ENCODE results near the gene ZNF462. TPM values are rescaled to one million over a fixed set of nuclear protein-coding genes. Genes with fewer than 3 reads are reported as not detected.
"Not testable (repeated sequence)": the region's sequence is repeated elsewhere in the genome, so short reads cannot be mapped to it uniquely, and the experiment has no call there.

The ZNF462 gene
- total RNA-seq, 6 experiments from 2014 or later, result 0.93 to 4.0 (median 2.9) TPM

- no peak for DNase-seq
- intact Hi-C loops (cut with DNase I), result no loop called here
- no peak for ATAC-seq
These were observed 16.1 kb upstream of the ZNF462 start for GRCh38 chr9:106846857-106847256.

GRCh38 chr9:106851640-106852039, 11.3 kb upstream of the ZNF462 start:
- H3K4me3 ChIP-seq; H3K27me3 ChIP-seq; intact Hi-C loops (cut with DNase I); ATAC-seq; H3K4me1 ChIP-seq; H3K36me3 ChIP-seq; DNase-seq; H3K27ac ChIP-seq; H3K9me3 ChIP-seq: not testable (repeated sequence)
- 83% methylated on average over 8 of the region's 8 CpGs for WGBS (ENCODE audit: insufficient coverage, low coverage, low lambda C conversion rate, missing lambda C conversion rate)

More at GRCh38 chr9:106846857-106847256, 16.1 kb upstream of the ZNF462 start:
- Histone ChIP-seq H3K4me3 (no peak overlapping the region), H3K9me3 (no peaks in the 10 kb centered on the region), H3K27me3 (no peaks in the 10 kb centered on the region), H3K27ac (no peak overlapping the region), H3K36me3 (no peaks in the 10 kb centered on the region), H3K4me1 (no peaks in the 10 kb centered on the region)
- TF ChIP-seq CTCF (IDR thresholded peaks at IDR 0.05) (no peak), POLR2A (IDR thresholded peaks at IDR 0.05) (no peak)
- 100% methylated on average over 2 of the region's 2 CpGs for WGBS (ENCODE audit: insufficient coverage, low coverage, low lambda C conversion rate, missing lambda C conversion rate)

- DNase-seq, result no peak
- no peak overlapping the region for H3K4me3 ChIP-seq
- intact Hi-C loops (cut with DNase I), result no loop called here
- H3K4me1 ChIP-seq, result peaks cover 0 to 17% (median 0%) of the 10 kb centered on the region in 4 donors
- no peaks in the 10 kb centered on the region for H3K9me3 ChIP-seq
- ATAC-seq, result no peak
- TF ChIP-seq CTCF (IDR thresholded peaks at IDR 0.05), result no peak
- no peak for TF ChIP-seq POLR2A (IDR thresholded peaks at IDR 0.05)
- no peak overlapping the region for H3K27ac ChIP-seq
- H3K27me3 ChIP-seq, result peaks cover 0 to 20% of the 10 kb centered on the region in 2 donors
- H3K36me3 ChIP-seq, result no peaks in the 10 kb centered on the region
- WGBS (ENCODE audit: insufficient coverage, low coverage, low lambda C conversion rate, missing lambda C conversion rate), result 94% methylated on average over 3 of the region's 3 CpGs
These were observed 5.0 kb upstream of the ZNF462 start for GRCh38 chr9:106857811-106858470.

GRCh38 chr9:106859957-106860720, 2.8 kb upstream of the ZNF462 start:
- TF ChIP-seq POLR2A (IDR thresholded peaks at IDR 0.05) (no peak), CTCF (IDR thresholded peaks at IDR 0.05) (no peak)
- Histone ChIP-seq H3K27ac (peak overlapping the region; percentile 35 to 51 (median 50)), H3K4me1 (peaks cover 0 to 17% (median 0%) of the 10 kb centered on the region in 4 donors), H3K36me3 (no peaks in the 10 kb centered on the region), H3K4me3 (peak overlapping the region; percentile 25 to 49 (median 44)), H3K9me3 (no peaks in the 10 kb centered on the region), H3K27me3 (peaks cover 0 to 20% of the 10 kb centered on the region in 2 donors)
- WGBS (ENCODE audit: insufficient coverage, low coverage, low lambda C conversion rate, missing lambda C conversion rate), result 3% methylated on average over 24 of the region's 43 CpGs
- intact Hi-C loops (cut with DNase I), result no loop called here
- peak; percentile 20 to 43 (median 33) for ATAC-seq
- DNase-seq, result peak; percentile 43 to 56 (median 45)
